Calu3 (cell line): ENCODE data around the gene TRIM50. TPM values are rescaled to one million over a fixed set of nuclear protein-coding genes. Genes with fewer than 3 reads are reported as not detected.
A peak's percentile ranks its signal among the peaks of the same experiment; 100 is the strongest.

Experiments
- BruUV-seq: library from RNA; stranded (reverse); fragments of 400-500 nt; replicated peaks from 2 replicates; lab custom pipeline; 2021; lab: Mats Ljungman, UMichigan
- CTCF ChIA-PET: fragments of 300-600 bp; sonication (Branson Sonifier 250); formaldehyde crosslinking; loops from one replicate; lab custom pipeline; 2022; ENCODE audit warnings: antibody characterized with exemption; lab: Charles Lee
- DNase-seq: peaks from one replicate; pipeline ENCODE4 v3.0.0; 2022
- H3K27ac Mint-ChIP-seq: one replicate; pipeline ENCODE4 v1.8.0; 2022; ENCODE audit warnings: mixed read lengths; ENCODE audit not compliant: unreplicated experiment
- H3K27me3 Mint-ChIP-seq: one replicate; pipeline ENCODE4 v1.8.0; 2022; ENCODE audit warnings: mixed read lengths; ENCODE audit not compliant: unreplicated experiment
- H3K36me3 Mint-ChIP-seq: one replicate; pipeline ENCODE4 v1.8.0; 2022; ENCODE audit warnings: mild to moderate bottlenecking, moderate library complexity, mixed read lengths; ENCODE audit not compliant: insufficient read depth, unreplicated experiment
- H3K4me1 Mint-ChIP-seq: one replicate; pipeline ENCODE4 v1.8.0; 2022; ENCODE audit warnings: mild to moderate bottlenecking, low read depth, mixed read lengths; ENCODE audit not compliant: unreplicated experiment
- H3K4me3 Mint-ChIP-seq: one replicate; pipeline ENCODE4 v1.8.0; 2022; ENCODE audit warnings: mild to moderate bottlenecking, low read depth, moderate library complexity, mixed read lengths; ENCODE audit not compliant: unreplicated experiment
- H3K9me3 Mint-ChIP-seq: one replicate; pipeline ENCODE4 v1.8.0; 2022; ENCODE audit warnings: low read depth, mixed read lengths; ENCODE audit not compliant: unreplicated experiment
- intact Hi-C: fragments of 100-400 bp; cut with micrococcal nuclease; formaldehyde crosslinking; loops from one replicate; pipeline ENCODE4 v1.10.0; 2022; ENCODE audit not compliant: unreplicated experiment
- total RNA-seq: library from RNA; stranded (reverse); gene quantifications from 2 replicates; pipeline ENCODE4 v1.2.3, GENCODE V29; 2022
- TF ChIP-seq, protein P1 (sequence below): fragments of 200-600 bp; IDR thresholded peaks from one replicate; pipeline ENCODE4 v1.8.0; 2022; ENCODE audit warnings: antibody characterized with exemption; ENCODE audit not compliant: unreplicated experiment

The TRIM50 gene
- total RNA-seq, 1 experiment from 2014 or later: not detected

GRCh38 chr7:73358590-73359275 lies 30.9 kb upstream of the TRIM50 start:
- Mint-ChIP-seq H3K4me1 (peaks cover 6% of the 10 kb centered on the region), H3K36me3 (no peaks in the 10 kb centered on the region), H3K27ac (no peak overlapping the region), H3K9me3 (no peaks in the 10 kb centered on the region), H3K27me3 (peaks cover 11% of the 10 kb centered on the region), H3K4me3 (peak overlapping the region; percentile 50)
- no TSS peak for BruUV-seq
- no peak for DNase-seq
- intact Hi-C loops: no loop called here
- TF ChIP-seq, protein P1, sequence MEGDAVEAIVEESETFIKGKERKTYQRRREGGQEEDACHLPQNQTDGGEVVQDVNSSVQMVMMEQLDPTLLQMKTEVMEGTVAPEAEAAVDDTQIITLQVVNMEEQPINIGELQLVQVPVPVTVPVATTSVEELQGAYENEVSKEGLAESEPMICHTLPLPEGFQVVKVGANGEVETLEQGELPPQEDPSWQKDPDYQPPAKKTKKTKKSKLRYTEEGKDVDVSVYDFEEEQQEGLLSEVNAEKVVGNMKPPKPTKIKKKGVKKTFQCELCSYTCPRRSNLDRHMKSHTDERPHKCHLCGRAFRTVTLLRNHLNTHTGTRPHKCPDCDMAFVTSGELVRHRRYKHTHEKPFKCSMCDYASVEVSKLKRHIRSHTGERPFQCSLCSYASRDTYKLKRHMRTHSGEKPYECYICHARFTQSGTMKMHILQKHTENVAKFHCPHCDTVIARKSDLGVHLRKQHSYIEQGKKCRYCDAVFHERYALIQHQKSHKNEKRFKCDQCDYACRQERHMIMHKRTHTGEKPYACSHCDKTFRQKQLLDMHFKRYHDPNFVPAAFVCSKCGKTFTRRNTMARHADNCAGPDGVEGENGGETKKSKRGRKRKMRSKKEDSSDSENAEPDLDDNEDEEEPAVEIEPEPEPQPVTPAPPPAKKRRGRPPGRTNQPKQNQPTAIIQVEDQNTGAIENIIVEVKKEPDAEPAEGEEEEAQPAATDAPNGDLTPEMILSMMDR: no peak
- CTCF ChIA-PET: interaction anchor here (0.6 to 1.8 kb wide), 2 partner anchors 16 to 55 kb away, joined by 5 read pairs; no protein-coding TSS in a partner anchor

DNA sequence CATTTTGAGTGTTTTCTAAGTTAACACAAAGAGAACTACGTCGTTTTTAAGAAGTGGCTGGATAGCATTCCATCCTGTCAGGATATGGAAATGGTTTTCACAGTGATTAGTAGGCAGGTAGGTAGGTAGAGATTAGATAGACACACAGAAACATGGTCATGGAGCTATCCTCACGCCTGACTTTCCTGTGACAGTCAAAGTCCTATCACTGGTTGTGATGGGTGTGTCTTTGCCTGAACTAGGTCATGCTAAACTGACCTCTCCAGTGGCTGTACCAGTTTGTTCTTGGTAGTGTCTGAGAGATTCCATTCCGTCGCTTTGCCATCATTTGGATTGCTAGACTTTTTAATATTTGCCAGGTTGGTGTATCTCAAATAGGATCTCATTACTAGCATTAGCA lies 28.3 kb upstream of the TRIM50 start:
- no TSS peak for BruUV-seq
- no peak for DNase-seq
- Mint-ChIP-seq H3K36me3 (no peaks in the 10 kb centered on the region), H3K4me3 (no peak overlapping the region), H3K27ac (no peak overlapping the region), H3K9me3 (peaks cover 4% of the 10 kb centered on the region), H3K27me3 (no peaks in the 10 kb centered on the region), H3K4me1 (peaks cover 6% of the 10 kb centered on the region)
- CTCF ChIA-PET: interaction anchor here (0.7 kb wide), 1 partner anchor 704 kb away, joined by 14 read pairs; no protein-coding TSS in a partner anchor
- TF ChIP-seq, protein P1: no peak
- intact Hi-C loops: no loop called here

DNA sequence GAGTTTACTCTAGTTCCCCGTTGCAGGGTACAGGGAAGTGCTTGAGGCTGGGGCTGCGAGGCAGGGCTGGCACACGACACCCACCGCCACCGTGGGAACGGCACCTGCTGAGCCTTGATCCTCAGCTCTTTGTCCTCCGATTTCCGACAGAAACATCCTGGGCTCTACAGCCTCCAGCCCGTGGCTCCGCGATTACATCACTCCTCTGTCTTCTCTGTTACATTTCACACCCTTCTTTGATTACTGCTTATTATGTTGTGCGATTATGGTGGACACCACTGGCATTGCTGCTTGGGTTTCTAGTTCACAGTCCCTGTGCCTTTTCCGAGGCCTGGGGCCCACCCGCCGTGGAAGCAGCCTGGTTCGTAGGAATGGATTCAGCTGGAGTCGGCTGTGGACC lies 26.9 kb upstream of the TRIM50 start:
- Mint-ChIP-seq H3K4me1 (peaks cover 4% of the 10 kb centered on the region), H3K9me3 (peaks cover 4% of the 10 kb centered on the region), H3K27ac (no peak overlapping the region), H3K36me3 (no peaks in the 10 kb centered on the region), H3K27me3 (no peaks in the 10 kb centered on the region), H3K4me3 (no peak overlapping the region)
- TF ChIP-seq, protein P1: no peak
- DNase-seq: no peak
- intact Hi-C loops: no loop called here
- CTCF ChIA-PET: no interaction called here
- BruUV-seq: no TSS peak

- no peaks in the 10 kb centered on the region for H3K36me3 Mint-ChIP-seq
- BruUV-seq: no TSS peak
- H3K4me3 Mint-ChIP-seq: no peak overlapping the region
- TF ChIP-seq, protein P1: no peak
- no peak for DNase-seq
- intact Hi-C loops: no loop called here
- CTCF ChIA-PET: no interaction called here
- H3K9me3 Mint-ChIP-seq: peaks cover 4% of the 10 kb centered on the region
- no peaks in the 10 kb centered on the region for H3K4me1 Mint-ChIP-seq
- H3K27me3 Mint-ChIP-seq: no peaks in the 10 kb centered on the region
- H3K27ac Mint-ChIP-seq: no peak overlapping the region
Measured at GRCh38 chr7:73354196-73354595, 26.3 kb upstream of the TRIM50 start.
